ENCODE results near the gene TNP2. TPM values are rescaled to one million over a fixed set of nuclear protein-coding genes. Genes with fewer than 3 reads are reported as not detected.

The TNP2 gene
- total and polyA plus RNA-seq, 2 experiments from 2014 or later: not detected

DNA sequence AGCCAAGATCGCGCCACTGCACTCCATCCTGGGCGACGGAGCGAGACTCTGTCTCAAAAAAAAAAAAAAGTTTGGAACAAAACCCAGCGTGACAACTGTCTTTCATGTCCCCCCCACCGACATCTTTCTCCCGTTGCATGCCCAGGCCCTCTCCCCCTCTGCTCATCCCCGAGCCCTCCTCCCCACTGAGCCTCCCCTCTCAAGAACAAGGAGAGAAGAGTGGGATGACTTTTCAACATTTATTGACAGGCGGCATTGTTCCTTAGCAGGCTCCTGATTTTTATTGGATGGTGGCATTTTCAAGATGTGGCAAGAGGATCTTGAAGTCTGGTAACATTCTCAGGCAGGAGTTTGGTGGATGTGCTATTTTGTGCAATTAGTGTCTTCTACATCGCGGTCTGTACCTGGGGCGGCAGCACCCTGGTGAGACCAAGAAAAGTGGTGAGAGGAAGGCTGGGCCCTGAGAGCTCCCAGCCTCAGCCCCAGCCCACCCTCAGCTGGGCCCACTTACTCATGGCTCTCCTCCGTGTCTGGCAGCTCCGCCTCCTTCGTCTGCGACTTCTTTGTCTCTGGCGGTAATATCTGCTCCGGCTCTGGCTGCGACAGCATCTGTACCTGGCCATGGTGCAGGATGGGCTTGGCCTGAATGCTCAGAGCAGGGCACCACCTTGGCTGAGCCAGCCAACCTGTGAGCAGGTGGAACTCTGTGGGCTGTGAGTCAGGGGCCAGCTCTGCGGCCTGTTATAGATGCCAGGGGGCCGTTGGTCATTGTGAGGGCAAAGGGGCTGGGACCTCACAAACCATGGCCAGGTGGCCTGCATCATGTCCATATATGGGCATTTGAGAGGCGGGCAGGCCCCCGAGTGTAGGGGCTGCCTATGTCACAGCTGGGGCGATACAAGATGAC is 11.7 kb upstream of the TNP2 start, which contains the start of gene PRM1:
PRM1 (minus strand) TSS at position 715 of the 907 bp plus-strand sequence; CDS start at position 623, 92 bp downstream.
- no peaks in the 10 kb centered on the region for H4K20me1 ChIP-seq (replicated peaks; ENCODE audit: insufficient read depth)
- DNase-seq (ENCODE audit: low spot score): peak; percentile 31
- peak within 1 kb of the TSS; percentile 59 for H3K27ac ChIP-seq (ENCODE audit: low read depth)
- peaks cover 3% of the 10 kb centered on the region; the same call in 1 of the 3 replicates for H3K9me3 Mint-ChIP-seq
- H3F3A ChIP-seq (replicated peaks; ENCODE audit: low read depth): 0 out of 2 replicates have a peak, but pooled peaks cover 2% of the 10 kb centered on the region
- H3K27ac Mint-ChIP-seq: peak within 1 kb of the TSS; percentile 82; the same call in 1 of the 2 replicates
- H3K27me3 Mint-ChIP-seq (ENCODE audit: insufficient read depth, low read depth, poor library complexity): peaks cover 13% of the 10 kb centered on the region
- H3K4me1 Mint-ChIP-seq: peaks cover 3% of the 10 kb centered on the region
- TF ChIP-seq EZH2 (IDR thresholded peaks at IDR 0.05; ENCODE audit: low read depth, unreplicated experiment): no peak
- no peak for TF ChIP-seq STAT1 (IDR thresholded peaks at IDR 0.05; ENCODE audit: unreplicated experiment)
- TF ChIP-seq, protein P1, sequence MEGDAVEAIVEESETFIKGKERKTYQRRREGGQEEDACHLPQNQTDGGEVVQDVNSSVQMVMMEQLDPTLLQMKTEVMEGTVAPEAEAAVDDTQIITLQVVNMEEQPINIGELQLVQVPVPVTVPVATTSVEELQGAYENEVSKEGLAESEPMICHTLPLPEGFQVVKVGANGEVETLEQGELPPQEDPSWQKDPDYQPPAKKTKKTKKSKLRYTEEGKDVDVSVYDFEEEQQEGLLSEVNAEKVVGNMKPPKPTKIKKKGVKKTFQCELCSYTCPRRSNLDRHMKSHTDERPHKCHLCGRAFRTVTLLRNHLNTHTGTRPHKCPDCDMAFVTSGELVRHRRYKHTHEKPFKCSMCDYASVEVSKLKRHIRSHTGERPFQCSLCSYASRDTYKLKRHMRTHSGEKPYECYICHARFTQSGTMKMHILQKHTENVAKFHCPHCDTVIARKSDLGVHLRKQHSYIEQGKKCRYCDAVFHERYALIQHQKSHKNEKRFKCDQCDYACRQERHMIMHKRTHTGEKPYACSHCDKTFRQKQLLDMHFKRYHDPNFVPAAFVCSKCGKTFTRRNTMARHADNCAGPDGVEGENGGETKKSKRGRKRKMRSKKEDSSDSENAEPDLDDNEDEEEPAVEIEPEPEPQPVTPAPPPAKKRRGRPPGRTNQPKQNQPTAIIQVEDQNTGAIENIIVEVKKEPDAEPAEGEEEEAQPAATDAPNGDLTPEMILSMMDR (conservative IDR thresholded peaks at IDR 0.05; ENCODE audit: low read depth in 2 of 2): no peak
- no peak for TF ChIP-seq ZNF114 (CRISPR knock-in tag; IDR thresholded peaks at IDR 0.05)
- no peak for TF ChIP-seq CREB1 (CRISPR knock-in tag; IDR thresholded peaks at IDR 0.05; ENCODE audit: low read depth)
- no peak for TF ChIP-seq JUNB (IDR thresholded peaks at IDR 0.05; ENCODE audit: unreplicated experiment)
- no peak for TF ChIP-seq POLR2AphosphoS5 (IDR thresholded peaks at IDR 0.05; ENCODE audit: low read depth)
- TF ChIP-seq, protein P2, sequence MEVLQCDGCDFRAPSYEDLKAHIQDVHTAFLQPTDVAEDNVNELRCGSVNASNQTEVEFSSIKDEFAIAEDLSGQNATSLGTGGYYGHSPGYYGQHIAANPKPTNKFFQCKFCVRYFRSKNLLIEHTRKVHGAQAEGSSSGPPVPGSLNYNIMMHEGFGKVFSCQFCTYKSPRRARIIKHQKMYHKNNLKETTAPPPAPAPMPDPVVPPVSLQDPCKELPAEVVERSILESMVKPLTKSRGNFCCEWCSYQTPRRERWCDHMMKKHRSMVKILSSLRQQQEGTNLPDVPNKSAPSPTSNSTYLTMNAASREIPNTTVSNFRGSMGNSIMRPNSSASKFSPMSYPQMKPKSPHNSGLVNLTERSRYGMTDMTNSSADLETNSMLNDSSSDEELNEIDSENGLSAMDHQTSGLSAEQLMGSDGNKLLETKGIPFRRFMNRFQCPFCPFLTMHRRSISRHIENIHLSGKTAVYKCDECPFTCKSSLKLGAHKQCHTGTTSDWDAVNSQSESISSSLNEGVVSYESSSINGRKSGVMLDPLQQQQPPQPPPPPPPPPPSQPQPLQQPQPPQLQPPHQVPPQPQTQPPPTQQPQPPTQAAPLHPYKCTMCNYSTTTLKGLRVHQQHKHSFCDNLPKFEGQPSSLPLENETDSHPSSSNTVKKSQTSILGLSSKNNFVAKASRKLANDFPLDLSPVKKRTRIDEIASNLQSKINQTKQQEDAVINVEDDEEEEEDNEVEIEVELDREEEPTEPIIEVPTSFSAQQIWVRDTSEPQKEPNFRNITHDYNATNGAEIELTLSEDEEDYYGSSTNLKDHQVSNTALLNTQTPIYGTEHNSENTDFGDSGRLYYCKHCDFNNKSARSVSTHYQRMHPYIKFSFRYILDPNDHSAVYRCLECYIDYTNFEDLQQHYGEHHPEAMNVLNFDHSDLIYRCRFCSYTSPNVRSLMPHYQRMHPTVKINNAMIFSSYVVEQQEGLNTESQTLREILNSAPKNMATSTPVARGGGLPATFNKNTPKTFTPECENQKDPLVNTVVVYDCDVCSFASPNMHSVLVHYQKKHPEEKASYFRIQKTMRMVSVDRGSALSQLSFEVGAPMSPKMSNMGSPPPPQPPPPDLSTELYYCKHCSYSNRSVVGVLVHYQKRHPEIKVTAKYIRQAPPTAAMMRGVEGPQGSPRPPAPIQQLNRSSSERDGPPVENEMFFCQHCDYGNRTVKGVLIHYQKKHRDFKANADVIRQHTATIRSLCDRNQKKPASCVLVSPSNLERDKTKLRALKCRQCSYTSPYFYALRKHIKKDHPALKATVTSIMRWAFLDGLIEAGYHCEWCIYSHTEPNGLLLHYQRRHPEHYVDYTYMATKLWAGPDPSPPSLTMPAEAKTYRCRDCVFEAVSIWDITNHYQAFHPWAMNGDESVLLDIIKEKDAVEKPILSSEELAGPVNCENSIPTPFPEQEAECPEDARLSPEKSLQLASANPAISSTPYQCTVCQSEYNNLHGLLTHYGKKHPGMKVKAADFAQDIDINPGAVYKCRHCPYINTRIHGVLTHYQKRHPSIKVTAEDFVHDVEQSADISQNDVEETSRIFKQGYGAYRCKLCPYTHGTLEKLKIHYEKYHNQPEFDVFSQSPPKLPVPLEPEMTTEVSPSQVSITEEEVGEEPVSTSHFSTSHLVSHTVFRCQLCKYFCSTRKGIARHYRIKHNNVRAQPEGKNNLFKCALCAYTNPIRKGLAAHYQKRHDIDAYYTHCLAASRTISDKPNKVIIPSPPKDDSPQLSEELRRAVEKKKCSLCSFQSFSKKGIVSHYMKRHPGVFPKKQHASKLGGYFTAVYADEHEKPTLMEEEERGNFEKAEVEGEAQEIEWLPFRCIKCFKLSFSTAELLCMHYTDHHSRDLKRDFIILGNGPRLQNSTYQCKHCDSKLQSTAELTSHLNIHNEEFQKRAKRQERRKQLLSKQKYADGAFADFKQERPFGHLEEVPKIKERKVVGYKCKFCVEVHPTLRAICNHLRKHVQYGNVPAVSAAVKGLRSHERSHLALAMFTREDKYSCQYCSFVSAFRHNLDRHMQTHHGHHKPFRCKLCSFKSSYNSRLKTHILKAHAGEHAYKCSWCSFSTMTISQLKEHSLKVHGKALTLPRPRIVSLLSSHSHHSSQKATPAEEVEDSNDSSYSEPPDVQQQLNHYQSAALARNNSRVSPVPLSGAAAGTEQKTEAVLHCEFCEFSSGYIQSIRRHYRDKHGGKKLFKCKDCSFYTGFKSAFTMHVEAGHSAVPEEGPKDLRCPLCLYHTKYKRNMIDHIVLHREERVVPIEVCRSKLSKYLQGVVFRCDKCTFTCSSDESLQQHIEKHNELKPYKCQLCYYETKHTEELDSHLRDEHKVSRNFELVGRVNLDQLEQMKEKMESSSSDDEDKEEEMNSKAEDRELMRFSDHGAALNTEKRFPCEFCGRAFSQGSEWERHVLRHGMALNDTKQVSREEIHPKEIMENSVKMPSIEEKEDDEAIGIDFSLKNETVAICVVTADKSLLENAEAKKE (CRISPR knock-in tag; IDR thresholded peaks at IDR 0.05): no peak
- H3K79me2 ChIP-seq (replicated peaks; ENCODE audit: insufficient read depth): no peaks in the 10 kb centered on the region
- peak; percentile 70 for ATAC-seq
- no peak within 1 kb of the TSS for H3K4me3 Mint-ChIP-seq
- no peaks in the 10 kb centered on the region; the same call in 2 of the 3 replicates for H3K36me3 Mint-ChIP-seq (ENCODE audit: low read depth)
- no peaks in the 10 kb centered on the region for H3K36me3 ChIP-seq (ENCODE audit: insufficient read depth)
- H3K9me2 ChIP-seq (ENCODE audit: insufficient read depth): no peaks in the 10 kb centered on the region
- no peak within 1 kb of the TSS for H3K4me2 ChIP-seq
- H3K4me1 ChIP-seq (ENCODE audit: insufficient read depth): peaks cover 4% of the 10 kb centered on the region; the same call in 1 of the 2 replicates
- peak within 1 kb of the TSS; percentile 80 for H2AFZ ChIP-seq
- H3K27me3 ChIP-seq (ENCODE audit: insufficient read depth): no peaks in the 10 kb centered on the region
- no peak within 1 kb of the TSS for H3K4me3 ChIP-seq
